HL-60 (cell line): ENCODE data around the gene MID1.

Source experiments
- TF ChIP-seq, protein P1 (sequence below): IDR thresholded peaks from one replicate; pipeline ENCODE4 v1.5.1; 2011; ENCODE audit warnings: low read length, control low read depth, inconsistent platforms; ENCODE audit not compliant: insufficient read depth
- TF ChIP-seq, protein P2 (sequence below): IDR thresholded peaks from 2 replicates; pipeline ENCODE4 v1.6.1; 2012; ENCODE audit warnings: low read depth; ENCODE audit not compliant: insufficient replicate concordance

DNA sequence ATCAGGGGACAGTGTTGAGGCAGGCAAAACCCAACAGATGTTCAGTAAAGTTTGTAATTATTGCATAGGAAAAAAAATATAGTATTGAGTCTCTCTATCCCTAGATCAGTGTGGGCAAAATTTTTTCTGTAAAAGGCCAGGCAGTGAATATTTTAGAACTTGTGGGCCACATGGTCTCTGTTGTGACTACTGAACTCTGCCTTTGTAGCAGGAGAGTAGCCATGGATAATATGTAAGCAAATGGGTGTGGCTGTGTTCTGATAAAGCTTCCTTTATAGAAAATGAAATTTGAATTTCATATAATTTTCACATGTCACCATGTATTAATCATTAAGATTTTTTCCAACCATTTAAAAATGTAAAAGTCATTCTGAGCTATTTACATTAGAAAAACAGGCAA is 193.1 kb downstream of the MID1 start:
- TF ChIP-seq, protein P1, sequence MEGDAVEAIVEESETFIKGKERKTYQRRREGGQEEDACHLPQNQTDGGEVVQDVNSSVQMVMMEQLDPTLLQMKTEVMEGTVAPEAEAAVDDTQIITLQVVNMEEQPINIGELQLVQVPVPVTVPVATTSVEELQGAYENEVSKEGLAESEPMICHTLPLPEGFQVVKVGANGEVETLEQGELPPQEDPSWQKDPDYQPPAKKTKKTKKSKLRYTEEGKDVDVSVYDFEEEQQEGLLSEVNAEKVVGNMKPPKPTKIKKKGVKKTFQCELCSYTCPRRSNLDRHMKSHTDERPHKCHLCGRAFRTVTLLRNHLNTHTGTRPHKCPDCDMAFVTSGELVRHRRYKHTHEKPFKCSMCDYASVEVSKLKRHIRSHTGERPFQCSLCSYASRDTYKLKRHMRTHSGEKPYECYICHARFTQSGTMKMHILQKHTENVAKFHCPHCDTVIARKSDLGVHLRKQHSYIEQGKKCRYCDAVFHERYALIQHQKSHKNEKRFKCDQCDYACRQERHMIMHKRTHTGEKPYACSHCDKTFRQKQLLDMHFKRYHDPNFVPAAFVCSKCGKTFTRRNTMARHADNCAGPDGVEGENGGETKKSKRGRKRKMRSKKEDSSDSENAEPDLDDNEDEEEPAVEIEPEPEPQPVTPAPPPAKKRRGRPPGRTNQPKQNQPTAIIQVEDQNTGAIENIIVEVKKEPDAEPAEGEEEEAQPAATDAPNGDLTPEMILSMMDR: no peak
- TF ChIP-seq, protein P2, sequence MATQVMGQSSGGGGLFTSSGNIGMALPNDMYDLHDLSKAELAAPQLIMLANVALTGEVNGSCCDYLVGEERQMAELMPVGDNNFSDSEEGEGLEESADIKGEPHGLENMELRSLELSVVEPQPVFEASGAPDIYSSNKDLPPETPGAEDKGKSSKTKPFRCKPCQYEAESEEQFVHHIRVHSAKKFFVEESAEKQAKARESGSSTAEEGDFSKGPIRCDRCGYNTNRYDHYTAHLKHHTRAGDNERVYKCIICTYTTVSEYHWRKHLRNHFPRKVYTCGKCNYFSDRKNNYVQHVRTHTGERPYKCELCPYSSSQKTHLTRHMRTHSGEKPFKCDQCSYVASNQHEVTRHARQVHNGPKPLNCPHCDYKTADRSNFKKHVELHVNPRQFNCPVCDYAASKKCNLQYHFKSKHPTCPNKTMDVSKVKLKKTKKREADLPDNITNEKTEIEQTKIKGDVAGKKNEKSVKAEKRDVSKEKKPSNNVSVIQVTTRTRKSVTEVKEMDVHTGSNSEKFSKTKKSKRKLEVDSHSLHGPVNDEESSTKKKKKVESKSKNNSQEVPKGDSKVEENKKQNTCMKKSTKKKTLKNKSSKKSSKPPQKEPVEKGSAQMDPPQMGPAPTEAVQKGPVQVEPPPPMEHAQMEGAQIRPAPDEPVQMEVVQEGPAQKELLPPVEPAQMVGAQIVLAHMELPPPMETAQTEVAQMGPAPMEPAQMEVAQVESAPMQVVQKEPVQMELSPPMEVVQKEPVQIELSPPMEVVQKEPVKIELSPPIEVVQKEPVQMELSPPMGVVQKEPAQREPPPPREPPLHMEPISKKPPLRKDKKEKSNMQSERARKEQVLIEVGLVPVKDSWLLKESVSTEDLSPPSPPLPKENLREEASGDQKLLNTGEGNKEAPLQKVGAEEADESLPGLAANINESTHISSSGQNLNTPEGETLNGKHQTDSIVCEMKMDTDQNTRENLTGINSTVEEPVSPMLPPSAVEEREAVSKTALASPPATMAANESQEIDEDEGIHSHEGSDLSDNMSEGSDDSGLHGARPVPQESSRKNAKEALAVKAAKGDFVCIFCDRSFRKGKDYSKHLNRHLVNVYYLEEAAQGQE: no peak
